Urinary bladder (tissue), 4 donors: Measurements from ENCODE around the gene LYPD1. TPM values are rescaled to one million over a fixed set of nuclear protein-coding genes. Genes with fewer than 3 reads are reported as not detected.

ENCODE experiments used
- DNase-seq: peaks from one replicate; pipeline ENCODE4 v3.0.0-alpha.2; 2015; ENCODE audit errors: extremely low spot score
- H3K27ac ChIP-seq: one replicate; pipeline ENCODE4 v1.5.1; 2013; ENCODE audit warnings: low read depth, mild to moderate bottlenecking, moderate library complexity
- H3K36me3 ChIP-seq: one replicate; pipeline ENCODE4 v1.6.1; 2013; ENCODE audit warnings: mild to moderate bottlenecking, moderate library complexity; ENCODE audit not compliant: insufficient read depth
- H3K4me1 ChIP-seq: one replicate; pipeline ENCODE4 v1.6.1; 2013; ENCODE audit warnings: mild to moderate bottlenecking, moderate library complexity; ENCODE audit not compliant: insufficient read depth
- H3K4me3 ChIP-seq: one replicate; pipeline ENCODE4 v1.5.1; 2013; ENCODE audit warnings: low read depth, low read length
- whole genome bisulfite sequencing: extraction: QIAGEN DNeasy Blood & Tissue Kit; methylation state at CpG from one replicate; pipeline ENCODE4 v1.1.7; 2013; 5-methylcytosine and 5-hydroxymethylcytosine counted together
- polyA plus RNA-seq: library from polyadenylated mRNA; stranded (reverse); fragments of 200-250 nt; gene quantifications from one replicate; pipeline ENCODE4 v1.2.3, GENCODE V29; 2013
- total RNA-seq: library from RNA; depleted of rRNA; stranded (reverse); fragments of >200 nt; gene quantifications from one replicate; pipeline ENCODE4 v1.2.3, GENCODE V29; 2014
- donor health status: healthy with polysubstance abuse.
- donor health status: healthy.

LYPD1 gene
- total and polyA plus RNA-seq, 2 donors = 0.46 to 0.79 TPM

- no peak for DNase-seq
- H3K36me3 ChIP-seq = no peaks in the 10 kb centered on the region
- H3K4me1 ChIP-seq = no peaks in the 10 kb centered on the region
- H3K4me3 ChIP-seq = no peak overlapping the region
- 93% methylated on average over 2 of the region's 2 CpGs for WGBS
- H3K27ac ChIP-seq = no peak overlapping the region
Measured at GRCh38 chr2:132633635-132634034, 36.4 kb downstream of the LYPD1 start.

GRCh38 chr2:132632000-132632649 lies 37.9 kb downstream of the LYPD1 start:
- no peaks in the 10 kb centered on the region for H3K36me3 ChIP-seq
- DNase-seq = no peak
- no peak overlapping the region for H3K27ac ChIP-seq
- H3K4me3 ChIP-seq = no peak overlapping the region
- no peaks in the 10 kb centered on the region for H3K4me1 ChIP-seq
- WGBS = 36% methylated on average over 6 of the region's 6 CpGs

GRCh38 chr2:132627536-132627935 lies 42.5 kb downstream of the LYPD1 start:
- Histone ChIP-seq H3K27ac (no peak overlapping the region), H3K4me3 (no peak overlapping the region), H3K4me1 (no peaks in the 10 kb centered on the region), H3K36me3 (no peaks in the 10 kb centered on the region)
- 68% methylated on average over 3 of the region's 3 CpGs for WGBS
- no peak for DNase-seq

- no peak overlapping the region for H3K27ac ChIP-seq
- no peak for DNase-seq
- no peaks in the 10 kb centered on the region for H3K36me3 ChIP-seq
- no peak overlapping the region for H3K4me3 ChIP-seq
- 75% methylated on average over 9 of the region's 9 CpGs for WGBS
- H3K4me1 ChIP-seq = no peaks in the 10 kb centered on the region
Measured at GRCh38 chr2:132623096-132623839, 46.7 kb downstream of the LYPD1 start.

GRCh38 chr2:132621131-132621875 lies 48.7 kb downstream of the LYPD1 start:
- WGBS = 74% methylated on average over 8 of the region's 8 CpGs
- Histone ChIP-seq H3K36me3 (no peaks in the 10 kb centered on the region), H3K4me1 (no peaks in the 10 kb centered on the region), H3K4me3 (no peak overlapping the region), H3K27ac (no peak overlapping the region)
- no peak for DNase-seq

GRCh38 chr2:132620115-132620514 lies 49.9 kb downstream of the LYPD1 start:
- Histone ChIP-seq H3K4me1 (no peaks in the 10 kb centered on the region), H3K27ac (no peak overlapping the region), H3K36me3 (no peaks in the 10 kb centered on the region), H3K4me3 (no peak overlapping the region)
- WGBS = 62% methylated on average over 2 of the region's 2 CpGs
- DNase-seq = no peak

- Histone ChIP-seq H3K4me3 (no peak overlapping the region), H3K27ac (no peak overlapping the region), H3K36me3 (no peaks in the 10 kb centered on the region), H3K4me1 (no peaks in the 10 kb centered on the region)
- 80% methylated on average over 7 of the region's 7 CpGs for WGBS
- no peak for DNase-seq
Measured at GRCh38 chr2:132618734-132619133, 51.3 kb downstream of the LYPD1 start.

GRCh38 chr2:132617989-132618388 lies 52.0 kb downstream of the LYPD1 start:
- no peak for DNase-seq
- H3K4me1 ChIP-seq = no peaks in the 10 kb centered on the region
- H3K36me3 ChIP-seq = no peaks in the 10 kb centered on the region
- H3K27ac ChIP-seq = no peak overlapping the region
- WGBS = 70% methylated on average over 3 of the region's 3 CpGs
- H3K4me3 ChIP-seq = no peak overlapping the region

- no peak for DNase-seq
- H3K27ac ChIP-seq = no peak overlapping the region
- WGBS = 78% methylated on average over 5 of the region's 5 CpGs
- H3K4me3 ChIP-seq = no peak overlapping the region
- H3K4me1 ChIP-seq = no peaks in the 10 kb centered on the region
- H3K36me3 ChIP-seq = no peaks in the 10 kb centered on the region
Measured at GRCh38 chr2:132615329-132616085, 54.5 kb downstream of the LYPD1 start.

- Histone ChIP-seq H3K27ac (no peak overlapping the region), H3K4me3 (no peak overlapping the region), H3K4me1 (no peaks in the 10 kb centered on the region), H3K36me3 (no peaks in the 10 kb centered on the region)
- WGBS = 55% methylated on average over 2 of the region's 2 CpGs
- DNase-seq = no peak
Measured at GRCh38 chr2:132611719-132612118, 58.3 kb downstream of the LYPD1 start.

GRCh38 chr2:132609101-132609890 lies 60.7 kb downstream of the LYPD1 start:
- 88% methylated on average over 8 of the region's 8 CpGs for WGBS

GRCh38 chr2:132608311-132608710 lies 61.7 kb downstream of the LYPD1 start:
- Histone ChIP-seq H3K4me1 (no peaks in the 10 kb centered on the region), H3K27ac (no peak overlapping the region), H3K36me3 (no peaks in the 10 kb centered on the region), H3K4me3 (no peak overlapping the region)
- WGBS = 70% methylated on average over 6 of the region's 6 CpGs
- no peak for DNase-seq

More at GRCh38 chr2:132609101-132609890, 60.7 kb downstream of the LYPD1 start:
- no peak overlapping the region for H3K27ac ChIP-seq
- no peaks in the 10 kb centered on the region for H3K36me3 ChIP-seq
- H3K4me3 ChIP-seq = no peak overlapping the region
- no peaks in the 10 kb centered on the region for H3K4me1 ChIP-seq
- DNase-seq = no peak
